CD1c-positive myeloid dendritic cell (primary cell): ENCODE results near the gene CNOT1.
A peak's percentile ranks its signal among the peaks of the same experiment; 100 is the strongest.
"Not testable (repeated sequence)": the region's sequence is repeated elsewhere in the genome, so short reads cannot be mapped to it uniquely, and the experiment has no call there.

Experiments
- DNase-seq: peaks from one replicate; pipeline ENCODE4 v3.0.0-alpha.2; 2016; ENCODE audit errors: extremely low spot score

Gene CNOT1

GRCh38 chr16:58629733-58630640, at the start of gene CNOT1:
Gene CNOT1 (minus strand): TSS chr16:58629826. CDS start chr16:58599337, 30,489 bp downstream.
- peak; percentile 98 for DNase-seq

GRCh38 chr16:58678716-58679115, 49.1 kb upstream of the CNOT1 start:
- DNase-seq, result no peak

GRCh38 chr16:58678269-58678668, 48.6 kb upstream of the CNOT1 start:
- no peak for DNase-seq

GRCh38 chr16:58670946-58671583, 41.4 kb upstream of the CNOT1 start:
- no peak for DNase-seq

GRCh38 chr16:58670177-58670576, 40.6 kb upstream of the CNOT1 start:
- DNase-seq, result no peak

GRCh38 chr16:58665200-58665599, 35.6 kb upstream of the CNOT1 start:
- no peak for DNase-seq

- DNase-seq, result peak; percentile 79
Measured at GRCh38 chr16:58661199-58661830, 31.7 kb upstream of the CNOT1 start.

GRCh38 chr16:58659911-58660310, 30.3 kb upstream of the CNOT1 start:
- DNase-seq, result not testable (repeated sequence)

GRCh38 chr16:58658796-58659211, 29.2 kb upstream of the CNOT1 start:
- DNase-seq, result peak; percentile 10

- no peak for DNase-seq
Measured at GRCh38 chr16:58656899-58657298, 27.3 kb upstream of the CNOT1 start.

GRCh38 chr16:58655215-58655596, 25.6 kb upstream of the CNOT1 start:
- DNase-seq, result no peak

- DNase-seq, result no peak
Measured at GRCh38 chr16:58654560-58655214, 25.1 kb upstream of the CNOT1 start.

- DNase-seq, result no peak
Measured at GRCh38 chr16:58652741-58653140, 23.1 kb upstream of the CNOT1 start.

GRCh38 chr16:58651965-58652348, 22.3 kb upstream of the CNOT1 start:
- no peak for DNase-seq

- no peak for DNase-seq
Measured at GRCh38 chr16:58649707-58650106, 20.1 kb upstream of the CNOT1 start.

GRCh38 chr16:58647107-58647506, 17.5 kb upstream of the CNOT1 start:
- no peak for DNase-seq

GRCh38 chr16:58644765-58645487, 15.3 kb upstream of the CNOT1 start:
- DNase-seq, result no peak

GRCh38 chr16:58644108-58644507, 14.5 kb upstream of the CNOT1 start:
- DNase-seq, result no peak

GRCh38 chr16:58640949-58641348, 11.3 kb upstream of the CNOT1 start:
- no peak for DNase-seq

GRCh38 chr16:58639836-58640235, 10.2 kb upstream of the CNOT1 start:
- no peak for DNase-seq

GRCh38 chr16:58639230-58639629, 9.6 kb upstream of the CNOT1 start:
- no peak for DNase-seq
